Neural cell (in vitro differentiated cells): ENCODE results near the gene GNB1. TPM values are rescaled to one million over a fixed set of nuclear protein-coding genes. Genes with fewer than 3 reads are reported as not detected.

Experiments
- H2AFZ ChIP-seq: fragments of 200-600, 300-800 bp; sonication (generic), shearing (Covaris generic); 2 replicates; pipeline ENCODE4 v1.6.0; 2014; ENCODE audit warnings: low read depth, mild to moderate bottlenecking, antibody characterized with exemption, low read length, moderate library complexity
- H3F3A ChIP-seq: fragments of 200-600 bp; shearing (Covaris generic); 2 replicates; pipeline ENCODE4 v1.6.1; 2016; ENCODE audit warnings: mild to moderate bottlenecking, moderate library complexity, mixed read lengths, antibody characterized with exemption, low read length; ENCODE audit not compliant: insufficient read depth, poor library complexity, severe bottlenecking
- H3K27ac ChIP-seq: fragments of 200-600, 300-800 bp; sonication (generic), shearing (Covaris generic); 2 replicates; pipeline ENCODE4 v1.5.1; 2014; ENCODE audit warnings: mild to moderate bottlenecking, low read length, moderate library complexity
- H3K27me3 ChIP-seq: fragments of 300-800, 200-600 bp; sonication (generic), shearing (Covaris generic); 2 replicates; pipeline ENCODE4 v1.6.0; 2014; ENCODE audit warnings: mild to moderate bottlenecking, low read depth, low read length, moderate library complexity; ENCODE audit not compliant: insufficient read depth
- H3K36me3 ChIP-seq: fragments of 300-800, 200-600 bp; sonication (generic), shearing (Covaris generic); 2 replicates; pipeline ENCODE4 v1.5.1; 2014; ENCODE audit warnings: mild to moderate bottlenecking, antibody characterized with exemption, low read length, moderate library complexity; ENCODE audit not compliant: insufficient read depth
- H3K4me2 ChIP-seq: fragments of 300-800, 200-600 bp; sonication (generic), shearing (Covaris generic); 2 replicates; pipeline ENCODE4 v1.6.0; 2014; ENCODE audit warnings: mild to moderate bottlenecking, low read length
- H3K4me3 ChIP-seq: fragments of 300-800, 200-600 bp; sonication (generic), shearing (Covaris generic); 2 replicates; pipeline ENCODE4 v1.5.1; 2014; ENCODE audit warnings: mild to moderate bottlenecking, low read length, moderate library complexity
- H3K79me2 ChIP-seq: fragments of 200-600 bp; shearing (Covaris generic); replicated peaks from 2 replicates; pipeline ENCODE4 v1.6.0; 2014; ENCODE audit warnings: mild to moderate bottlenecking, low read length, moderate library complexity; ENCODE audit not compliant: insufficient read depth
- H3K9ac ChIP-seq: fragments of 300-800, 200-600 bp; sonication (generic), shearing (Covaris generic); 2 replicates; pipeline ENCODE4 v1.6.1; 2016; ENCODE audit warnings: mild to moderate bottlenecking, low read length, mixed read lengths
- H3K9me2 ChIP-seq: fragments of 200-600 bp; shearing (Covaris generic); 2 replicates; pipeline ENCODE4 v1.6.1; 2016; ENCODE audit warnings: mild to moderate bottlenecking, low read length, mixed read lengths; ENCODE audit not compliant: insufficient read depth
- H3K9me3 ChIP-seq: fragments of 200-600, 300-800 bp; sonication (generic), shearing (Covaris generic); 2 replicates; pipeline ENCODE4 v1.6.1; 2016; ENCODE audit warnings: mild to moderate bottlenecking, mixed run types, low read length, moderate library complexity, mixed read lengths
- H4K20me1 ChIP-seq: fragments of 200-600 bp; shearing (Covaris generic); 2 replicates; pipeline ENCODE4 v1.6.1; 2016; ENCODE audit warnings: mild to moderate bottlenecking, mixed run types; ENCODE audit not compliant: insufficient read depth
- MXI1 ChIP-seq: fragments of 450-650 bp; conservative IDR thresholded peaks from 2 replicates; pipeline ENCODE4 v1.6.1; 2014; ENCODE audit warnings: antibody characterized with exemption, mild to moderate bottlenecking; ENCODE audit not compliant: poor library complexity, severe bottlenecking
- POLR2AphosphoS5 ChIP-seq: IDR thresholded peaks from 2 replicates; pipeline ENCODE4 v1.6.1; 2012
- RAD21 ChIP-seq: fragments of 450-650 bp; conservative IDR thresholded peaks from 2 replicates; pipeline ENCODE4 v1.6.1; 2014; ENCODE audit warnings: antibody characterized with exemption, mild to moderate bottlenecking, moderate library complexity
- SMC3 ChIP-seq: fragments of 450-650 bp; conservative IDR thresholded peaks from 2 replicates; pipeline ENCODE4 v1.6.1; 2014; ENCODE audit warnings: antibody characterized with exemption, mild to moderate bottlenecking, moderate library complexity; ENCODE audit not compliant: poor library complexity
- TAF1 ChIP-seq: IDR thresholded peaks from 2 replicates; pipeline ENCODE4 v1.6.1; 2012; ENCODE audit warnings: low read depth
- polyA plus RNA-seq: library from polyadenylated mRNA; depleted of rRNA; stranded (reverse); fragments of >200 nt; gene quantifications from 2 replicates; pipeline ENCODE4 v1.2.3, GENCODE V29; 2014
- TF ChIP-seq, protein P1 (sequence below): IDR thresholded peaks from 2 replicates; pipeline ENCODE4 v1.6.1; 2012; ENCODE audit warnings: borderline replicate concordance
- TF ChIP-seq, protein P2 (sequence below): fragments of 450-650 bp; IDR thresholded peaks from 2 replicates; pipeline ENCODE4 v1.5.1; 2014; ENCODE audit warnings: antibody characterized with exemption, mild to moderate bottlenecking, moderate library complexity; ENCODE audit not compliant: poor library complexity, severe bottlenecking

Gene GNB1
- polyA plus RNA-seq, 1 donor from 2014 or later, result 325 TPM

DNA sequence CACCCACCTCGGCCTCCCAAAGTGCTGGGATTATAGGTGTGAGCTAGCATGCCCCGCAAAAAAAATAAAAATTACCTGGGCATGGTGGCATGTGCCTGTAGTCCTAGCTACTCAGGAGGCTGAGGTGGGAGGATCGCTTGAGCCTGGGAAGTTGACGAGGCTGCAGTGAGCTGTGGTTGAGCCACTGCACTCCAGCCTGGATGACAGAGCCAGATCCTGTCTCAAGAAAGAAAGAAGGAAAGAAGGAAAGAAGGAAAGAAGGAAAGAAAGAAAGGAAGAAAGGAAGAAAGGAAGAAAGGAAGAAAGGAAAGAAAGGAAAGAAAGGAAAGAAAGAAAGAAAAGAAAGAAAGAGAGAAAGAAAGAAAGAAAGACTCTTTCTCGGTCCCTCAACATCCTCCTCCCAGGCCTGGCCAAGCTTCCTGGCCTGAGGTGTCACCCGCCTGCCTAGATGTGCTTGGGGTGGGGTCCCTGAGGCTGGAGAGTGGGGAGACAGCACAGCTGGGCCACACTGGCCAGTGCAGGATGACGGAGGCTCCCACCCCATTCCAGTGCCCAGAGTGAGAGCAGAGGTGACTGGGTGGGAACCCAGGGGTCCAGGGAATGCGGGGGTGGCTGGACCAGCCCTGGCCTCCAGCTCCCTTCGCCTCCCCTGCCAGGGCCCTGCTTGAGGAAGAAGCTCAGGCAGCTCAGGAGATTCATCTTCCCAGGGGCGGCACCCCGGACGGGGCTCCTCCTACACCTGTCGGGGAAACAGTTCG lies 10.2 kb upstream of the GNB1 start:
- Histone ChIP-seq H3K27ac (no peak overlapping the region), H2AFZ (no peak overlapping the region), H3K9me3 (no peaks in the 10 kb centered on the region), H3K27me3 (no peaks in the 10 kb centered on the region), H3K79me2 (no peaks in the 10 kb centered on the region), H4K20me1 (no peaks in the 10 kb centered on the region), H3F3A (no peaks in the 10 kb centered on the region), H3K4me2 (no peak overlapping the region), H3K36me3 (no peaks in the 10 kb centered on the region), H3K9ac (no peak overlapping the region), H3K4me3 (no peak overlapping the region), H3K9me2 (no peaks in the 10 kb centered on the region)
- TF ChIP-seq MXI1 (no peak), SMC3 (no peak), POLR2AphosphoS5 (no peak), TAF1 (no peak), RAD21 (no peak)
- TF ChIP-seq, protein P1, sequence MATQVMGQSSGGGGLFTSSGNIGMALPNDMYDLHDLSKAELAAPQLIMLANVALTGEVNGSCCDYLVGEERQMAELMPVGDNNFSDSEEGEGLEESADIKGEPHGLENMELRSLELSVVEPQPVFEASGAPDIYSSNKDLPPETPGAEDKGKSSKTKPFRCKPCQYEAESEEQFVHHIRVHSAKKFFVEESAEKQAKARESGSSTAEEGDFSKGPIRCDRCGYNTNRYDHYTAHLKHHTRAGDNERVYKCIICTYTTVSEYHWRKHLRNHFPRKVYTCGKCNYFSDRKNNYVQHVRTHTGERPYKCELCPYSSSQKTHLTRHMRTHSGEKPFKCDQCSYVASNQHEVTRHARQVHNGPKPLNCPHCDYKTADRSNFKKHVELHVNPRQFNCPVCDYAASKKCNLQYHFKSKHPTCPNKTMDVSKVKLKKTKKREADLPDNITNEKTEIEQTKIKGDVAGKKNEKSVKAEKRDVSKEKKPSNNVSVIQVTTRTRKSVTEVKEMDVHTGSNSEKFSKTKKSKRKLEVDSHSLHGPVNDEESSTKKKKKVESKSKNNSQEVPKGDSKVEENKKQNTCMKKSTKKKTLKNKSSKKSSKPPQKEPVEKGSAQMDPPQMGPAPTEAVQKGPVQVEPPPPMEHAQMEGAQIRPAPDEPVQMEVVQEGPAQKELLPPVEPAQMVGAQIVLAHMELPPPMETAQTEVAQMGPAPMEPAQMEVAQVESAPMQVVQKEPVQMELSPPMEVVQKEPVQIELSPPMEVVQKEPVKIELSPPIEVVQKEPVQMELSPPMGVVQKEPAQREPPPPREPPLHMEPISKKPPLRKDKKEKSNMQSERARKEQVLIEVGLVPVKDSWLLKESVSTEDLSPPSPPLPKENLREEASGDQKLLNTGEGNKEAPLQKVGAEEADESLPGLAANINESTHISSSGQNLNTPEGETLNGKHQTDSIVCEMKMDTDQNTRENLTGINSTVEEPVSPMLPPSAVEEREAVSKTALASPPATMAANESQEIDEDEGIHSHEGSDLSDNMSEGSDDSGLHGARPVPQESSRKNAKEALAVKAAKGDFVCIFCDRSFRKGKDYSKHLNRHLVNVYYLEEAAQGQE, result no peak
- TF ChIP-seq, protein P2, sequence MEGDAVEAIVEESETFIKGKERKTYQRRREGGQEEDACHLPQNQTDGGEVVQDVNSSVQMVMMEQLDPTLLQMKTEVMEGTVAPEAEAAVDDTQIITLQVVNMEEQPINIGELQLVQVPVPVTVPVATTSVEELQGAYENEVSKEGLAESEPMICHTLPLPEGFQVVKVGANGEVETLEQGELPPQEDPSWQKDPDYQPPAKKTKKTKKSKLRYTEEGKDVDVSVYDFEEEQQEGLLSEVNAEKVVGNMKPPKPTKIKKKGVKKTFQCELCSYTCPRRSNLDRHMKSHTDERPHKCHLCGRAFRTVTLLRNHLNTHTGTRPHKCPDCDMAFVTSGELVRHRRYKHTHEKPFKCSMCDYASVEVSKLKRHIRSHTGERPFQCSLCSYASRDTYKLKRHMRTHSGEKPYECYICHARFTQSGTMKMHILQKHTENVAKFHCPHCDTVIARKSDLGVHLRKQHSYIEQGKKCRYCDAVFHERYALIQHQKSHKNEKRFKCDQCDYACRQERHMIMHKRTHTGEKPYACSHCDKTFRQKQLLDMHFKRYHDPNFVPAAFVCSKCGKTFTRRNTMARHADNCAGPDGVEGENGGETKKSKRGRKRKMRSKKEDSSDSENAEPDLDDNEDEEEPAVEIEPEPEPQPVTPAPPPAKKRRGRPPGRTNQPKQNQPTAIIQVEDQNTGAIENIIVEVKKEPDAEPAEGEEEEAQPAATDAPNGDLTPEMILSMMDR, result no peak

DNA sequence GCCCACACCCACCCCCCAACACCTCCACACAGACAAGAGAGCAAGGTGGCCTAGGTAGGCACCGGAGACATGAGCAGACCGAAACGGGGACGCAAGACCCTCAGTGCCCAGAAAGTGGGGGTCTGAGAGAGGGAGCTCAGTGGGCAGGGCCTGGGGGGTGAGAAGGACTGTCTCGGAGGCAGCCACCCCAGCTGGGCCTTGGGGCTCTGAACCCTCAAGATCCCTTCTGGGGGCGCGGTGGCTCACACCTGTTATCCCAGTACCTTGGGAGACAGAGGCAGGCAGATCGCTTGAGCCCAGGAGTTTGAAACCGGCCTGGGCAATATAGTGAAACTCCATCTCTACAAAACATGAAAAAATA lies 9.1 kb upstream of the GNB1 start:
- no peaks in the 10 kb centered on the region for H3K36me3 ChIP-seq
- no peak overlapping the region for H2AFZ ChIP-seq
- no peaks in the 10 kb centered on the region for H3F3A ChIP-seq
- no peaks in the 10 kb centered on the region for H3K79me2 ChIP-seq
- no peaks in the 10 kb centered on the region for H3K27me3 ChIP-seq
- H3K4me3 ChIP-seq, result no peak overlapping the region
- H3K9ac ChIP-seq, result no peak overlapping the region
- no peaks in the 10 kb centered on the region for H3K9me3 ChIP-seq
- TF ChIP-seq MXI1 (no peak), RAD21 (no peak)
- TF ChIP-seq, protein P1, result no peak
- no peak overlapping the region for H3K27ac ChIP-seq
- H3K4me2 ChIP-seq, result no peak overlapping the region
- H3K9me2 ChIP-seq, result no peaks in the 10 kb centered on the region
- H4K20me1 ChIP-seq, result no peaks in the 10 kb centered on the region
